Body of pancreas (tissue), 4 donors: ENCODE data around the gene RBM10. TPM values are rescaled to one million over a fixed set of nuclear protein-coding genes. Genes with fewer than 3 reads are reported as not detected.

Source experiments
- ATAC-seq: fragments of 150-250 bp; one replicate; pipeline ENCODE4 v1.9.1; 2016
- DNase-seq, 4 donors: peaks; one replicate each; pipeline ENCODE4 v3.0.0-alpha.2; 2019
- H3K27ac ChIP-seq, 4 donors: fragments of 200-600 bp; sonication (generic); 1 replicate in 3 of 4; 2 replicates in 1 of 4; pipeline versions ENCODE4 v1.5.1 to v1.6.1; 2016 to 2019; ENCODE audit warnings: mild to moderate bottlenecking in 1 of 4, mixed read lengths in 1 of 4, moderate library complexity in 1 of 4
- H3K27me3 ChIP-seq, 2 donors: fragments of 200-600 bp; sonication (generic); one replicate each; pipeline ENCODE4 v1.6.0; 2016; ENCODE audit warnings: mild to moderate bottlenecking in 1 of 2
- H3K36me3 ChIP-seq, 2 donors: fragments of 200-600 bp; sonication (generic); replicated peaks in 1 of 2; 2 replicates each; pipeline ENCODE4 v1.5.1; 2016; ENCODE audit warnings: low read depth in 2 of 2; ENCODE audit not compliant: insufficient read depth in 1 of 2
- H3K4me1 ChIP-seq: fragments of 200-600 bp; sonication (generic); one replicate; pipeline ENCODE4 v1.6.0; 2016
- H3K4me3 ChIP-seq, 2 donors: fragments of 200-600 bp; sonication (generic); 1 replicate in 1 of 2; 2 replicates in 1 of 2; pipeline ENCODE4 v1.5.1; 2016 to 2019
- H3K9me3 ChIP-seq, 3 donors: fragments of 200-600 bp; sonication (generic); 1 replicate in 2 of 3; 2 replicates in 1 of 3; pipeline ENCODE4 v1.5.1; 2016
- POLR2A ChIP-seq, 3 donors: fragments of 450-650 bp; IDR thresholded peaks; one replicate each; pipeline ENCODE4 v1.6.1; 2016; ENCODE audit warnings: antibody characterized with exemption in 3 of 3, mild to moderate bottlenecking in 2 of 3
- WGBS, 2 donors: methylation state at CpG; one replicate each; pipeline ENCODE4 v1.1.5; 2017; 5-methylcytosine and 5-hydroxymethylcytosine counted together
- intact Hi-C: fragments of 100-400 bp; cut with DNase I; formaldehyde crosslinking; loops from one replicate; pipeline ENCODE4 v1.15.1; 2023
- total RNA-seq, 2 donors: library from RNA; depleted of rRNA; stranded (reverse); fragments of >200 nt; gene quantifications; one replicate each; pipeline ENCODE4 v1.1.0, GENCODE V29; 2016
- TF ChIP-seq, protein P1 (sequence below), 7 experiments: fragments of 450-650 bp in 4 of 7; fragments of 200-600 bp in 3 of 7; sonication (generic) in 3 of 7; IDR thresholded peaks; one replicate each; pipeline ENCODE4 v1.5.1; 2016 to 2019; ENCODE audit warnings: antibody characterized with exemption in 7 of 7

RBM10 gene
- total RNA-seq, 2 donors from 2014 or later = 16.1 to 29.0 TPM

GRCh38 chrX:47156611-47157520 lies 11.8 kb downstream of the RBM10 start:
- H3K4me3 ChIP-seq = no peak overlapping the region
- H3K9me3 ChIP-seq = no peaks in the 10 kb centered on the region
- H3K27me3 ChIP-seq = no peaks in the 10 kb centered on the region
- 83% methylated on average over 23 of the region's 26 CpGs; no CpG with 5 or more reads in 1 of the 2 donors for WGBS, 2 donors
- H3K4me1 ChIP-seq = no peaks in the 10 kb centered on the region
- no peak overlapping the region for H3K27ac ChIP-seq
- TF ChIP-seq, protein P1, sequence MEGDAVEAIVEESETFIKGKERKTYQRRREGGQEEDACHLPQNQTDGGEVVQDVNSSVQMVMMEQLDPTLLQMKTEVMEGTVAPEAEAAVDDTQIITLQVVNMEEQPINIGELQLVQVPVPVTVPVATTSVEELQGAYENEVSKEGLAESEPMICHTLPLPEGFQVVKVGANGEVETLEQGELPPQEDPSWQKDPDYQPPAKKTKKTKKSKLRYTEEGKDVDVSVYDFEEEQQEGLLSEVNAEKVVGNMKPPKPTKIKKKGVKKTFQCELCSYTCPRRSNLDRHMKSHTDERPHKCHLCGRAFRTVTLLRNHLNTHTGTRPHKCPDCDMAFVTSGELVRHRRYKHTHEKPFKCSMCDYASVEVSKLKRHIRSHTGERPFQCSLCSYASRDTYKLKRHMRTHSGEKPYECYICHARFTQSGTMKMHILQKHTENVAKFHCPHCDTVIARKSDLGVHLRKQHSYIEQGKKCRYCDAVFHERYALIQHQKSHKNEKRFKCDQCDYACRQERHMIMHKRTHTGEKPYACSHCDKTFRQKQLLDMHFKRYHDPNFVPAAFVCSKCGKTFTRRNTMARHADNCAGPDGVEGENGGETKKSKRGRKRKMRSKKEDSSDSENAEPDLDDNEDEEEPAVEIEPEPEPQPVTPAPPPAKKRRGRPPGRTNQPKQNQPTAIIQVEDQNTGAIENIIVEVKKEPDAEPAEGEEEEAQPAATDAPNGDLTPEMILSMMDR (IDR thresholded peaks at IDR 0.05) = no peak
- no peak for TF ChIP-seq POLR2A (IDR thresholded peaks at IDR 0.05)
- ATAC-seq = no peak
- H3K36me3 ChIP-seq = no peaks in the 10 kb centered on the region
- no peak for DNase-seq
- intact Hi-C loops = no loop called here

DNA sequence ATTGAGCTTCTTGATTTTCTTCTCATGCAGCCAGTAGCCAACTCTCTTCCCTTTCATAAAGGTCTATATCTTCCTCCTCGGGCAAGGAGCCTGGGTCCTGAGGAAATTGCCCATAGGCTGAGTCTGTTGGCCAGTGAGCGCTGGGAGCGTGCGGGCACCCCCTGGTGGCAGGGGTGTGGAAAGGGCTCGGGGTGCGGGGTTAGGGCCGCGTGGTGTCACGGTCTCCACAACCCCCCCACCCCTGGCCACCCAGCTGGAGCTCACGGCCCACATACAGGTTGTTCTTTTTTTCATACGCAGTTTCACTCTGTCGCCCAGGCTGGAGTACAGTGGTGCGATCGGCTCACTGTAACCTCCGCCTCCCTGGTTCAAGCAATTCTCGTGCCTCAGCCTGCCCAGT lies 13.1 kb downstream of the RBM10 start:
- H3K27me3 ChIP-seq = no peaks in the 10 kb centered on the region
- ATAC-seq = no peak
- no peaks in the 10 kb centered on the region for H3K4me1 ChIP-seq
- no peak overlapping the region for H3K27ac ChIP-seq
- TF ChIP-seq, protein P1 (IDR thresholded peaks at IDR 0.05) = no peak
- TF ChIP-seq POLR2A (IDR thresholded peaks at IDR 0.05) = no peak
- no peak overlapping the region for H3K4me3 ChIP-seq
- no peak for DNase-seq
- no peaks in the 10 kb centered on the region for H3K36me3 ChIP-seq
- intact Hi-C loops = no loop called here
- no peaks in the 10 kb centered on the region for H3K9me3 ChIP-seq
- 95 to 98% methylated on average over 4 to 15 of the region's 16 CpGs for whole genome bisulfite sequencing, 2 donors

DNA sequence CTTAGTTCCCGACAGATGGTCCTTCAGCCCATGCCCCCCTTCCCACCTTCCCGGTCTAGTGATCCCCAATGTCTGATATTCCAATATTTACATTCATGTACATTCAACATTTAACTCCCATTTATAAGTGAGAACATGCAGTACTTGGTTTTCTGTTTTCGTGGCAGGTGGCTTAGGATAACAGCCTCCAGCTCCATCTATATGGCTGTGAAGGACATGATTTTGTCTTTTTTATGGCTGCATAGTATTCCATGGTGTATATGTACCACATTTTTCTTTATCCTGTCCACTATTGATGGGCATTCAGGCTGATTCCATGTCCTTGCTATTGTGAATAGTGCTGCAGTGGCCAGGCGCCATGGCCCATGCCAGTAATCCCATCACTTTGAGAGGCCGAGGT lies 13.8 kb downstream of the RBM10 start:
- DNase-seq (no peak), ATAC-seq (no peak)
- no peaks in the 10 kb centered on the region for H3K9me3 ChIP-seq
- H3K27ac ChIP-seq = no peak overlapping the region
- no peak overlapping the region for H3K4me3 ChIP-seq
- 97 to 98% methylated on average over 3 to 5 of the region's 5 CpGs for WGBS, 2 donors
- intact Hi-C loops = no loop called here
- H3K36me3 ChIP-seq = no peaks in the 10 kb centered on the region
- TF ChIP-seq, protein P1 (IDR thresholded peaks at IDR 0.05) = no peak
- TF ChIP-seq POLR2A (IDR thresholded peaks at IDR 0.05) = no peak
- H3K27me3 ChIP-seq = no peaks in the 10 kb centered on the region
- H3K4me1 ChIP-seq = no peaks in the 10 kb centered on the region

- intact Hi-C loops = no loop called here
- Histone ChIP-seq H3K27me3 (no peaks in the 10 kb centered on the region), H3K9me3 (no peaks in the 10 kb centered on the region), H3K36me3 (no peaks in the 10 kb centered on the region), H3K4me3 (no peak overlapping the region), H3K4me1 (no peaks in the 10 kb centered on the region), H3K27ac (no peak overlapping the region)
- ATAC-seq (no peak), DNase-seq (no peak)
- 81 to 83% methylated on average over 4 of the region's 4 CpGs for WGBS, 2 donors
- TF ChIP-seq POLR2A (IDR thresholded peaks at IDR 0.05) = no peak
- TF ChIP-seq, protein P1 (IDR thresholded peaks at IDR 0.05) = no peak
Measured at GRCh38 chrX:47160781-47161180, 15.8 kb downstream of the RBM10 start.
